NK-92 (cell line): ENCODE data around the gene CERS5.
"Not testable (repeated sequence)": the region's sequence is repeated elsewhere in the genome, so short reads cannot be mapped to it uniquely, and the experiment has no call there.

Experiments used
- DNase-seq: peaks from one replicate; lab custom pipeline; 2025; ENCODE audit not compliant: unreplicated experiment; lab: John Stamatoyannopoulos, UW

The CERS5 gene

GRCh38 chr12:50103767-50104321 is 63.3 kb downstream of the CERS5 start, which contains the start of gene GPD1:
GPD1 (plus strand) TSS chr12:50104008; CDS start chr12:50104051, 43 bp downstream.
- no peak for DNase-seq

DNA sequence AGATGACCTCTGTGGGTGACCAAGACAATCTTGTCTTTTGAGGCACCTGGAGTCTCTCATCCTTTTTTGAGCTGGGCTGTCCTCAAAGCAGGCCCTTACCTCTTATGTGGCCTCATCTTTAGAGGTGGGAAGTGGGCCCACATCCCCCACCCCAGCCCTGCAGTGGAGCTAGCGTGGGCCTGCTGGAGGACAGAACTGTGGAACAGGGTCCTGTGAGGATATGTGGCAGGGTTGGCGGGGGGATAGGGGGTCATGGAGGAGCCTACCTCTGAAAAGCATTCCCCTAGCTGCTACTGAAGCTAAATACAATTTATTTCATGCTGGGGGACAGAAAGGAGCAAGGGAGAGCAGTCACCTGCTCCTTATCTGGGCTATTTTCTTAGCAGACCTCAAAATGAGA is 63.8 kb downstream of the CERS5 start:
- DNase-seq, result no peak

DNA sequence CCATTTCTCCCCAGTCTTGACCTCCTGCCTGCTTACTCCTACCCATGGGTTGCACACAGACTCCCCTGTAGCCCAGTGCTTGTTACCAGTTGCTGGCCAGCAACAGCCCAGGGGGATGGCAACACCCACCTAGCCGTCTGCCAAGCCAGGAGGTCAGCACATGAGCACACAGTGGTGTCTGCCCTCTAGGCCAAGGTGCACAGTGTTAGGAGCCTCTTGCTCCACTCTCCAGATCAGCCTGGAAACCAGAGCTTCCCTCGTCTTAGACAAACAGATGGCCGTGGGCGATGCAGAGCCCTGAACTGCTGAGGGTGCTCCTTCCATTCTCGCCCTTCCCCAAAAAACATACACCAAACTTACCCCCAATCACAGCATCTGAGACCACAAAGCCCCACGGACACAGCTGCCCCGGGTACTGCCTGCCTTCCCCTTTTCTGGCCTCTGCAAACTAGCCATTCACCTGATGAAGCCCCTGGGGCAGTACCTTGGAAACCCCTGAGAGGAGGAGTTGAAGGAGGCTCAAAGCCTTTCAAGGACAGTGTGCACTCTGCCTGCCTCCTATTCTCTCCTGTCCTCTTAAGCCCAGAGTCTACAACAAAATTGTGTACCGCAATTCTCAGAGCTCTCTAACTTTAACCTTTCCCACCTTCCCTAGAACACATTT is 64.4 kb downstream of the CERS5 start:
- DNase-seq, result no peak

DNA sequence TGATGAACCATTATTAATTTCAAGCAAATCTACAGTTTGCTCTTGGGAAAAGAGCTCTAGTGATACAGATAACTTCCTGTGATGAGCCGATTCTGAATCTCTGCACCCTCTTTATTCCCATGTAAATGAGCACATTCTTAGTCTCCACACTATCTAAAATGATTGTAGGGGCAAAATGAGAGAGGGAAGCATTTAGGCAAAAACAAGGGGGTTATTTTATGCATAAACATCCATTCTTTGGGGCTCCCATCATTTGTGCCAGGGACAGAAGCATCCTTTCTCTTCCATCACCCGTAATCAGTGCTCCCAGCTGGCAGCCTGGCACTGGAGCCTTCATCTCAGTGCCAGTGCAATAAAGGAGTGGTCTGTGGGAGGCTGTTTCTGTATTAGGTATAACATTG is 65.0 kb downstream of the CERS5 start:
- no peak for DNase-seq

DNA sequence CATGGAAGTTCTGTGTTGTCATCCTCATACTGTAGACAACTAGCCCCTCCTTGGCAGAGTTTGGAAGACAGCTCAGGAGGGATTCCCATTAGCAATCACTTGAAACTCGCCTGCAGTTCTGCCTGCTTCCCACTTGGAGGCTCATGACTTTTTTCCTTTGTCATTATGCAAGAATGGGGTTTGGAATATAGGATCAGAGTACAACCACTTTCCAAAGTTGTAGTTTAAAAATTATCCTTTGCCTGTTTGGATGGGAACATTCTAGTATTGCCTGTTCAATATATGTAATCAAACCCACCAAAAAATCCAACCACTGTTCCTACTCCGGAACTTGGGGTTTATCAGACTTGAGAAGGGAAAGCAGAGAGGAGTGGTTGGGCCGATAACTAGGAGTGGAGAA is 65.5 kb downstream of the CERS5 start:
- DNase-seq, result no peak

DNA sequence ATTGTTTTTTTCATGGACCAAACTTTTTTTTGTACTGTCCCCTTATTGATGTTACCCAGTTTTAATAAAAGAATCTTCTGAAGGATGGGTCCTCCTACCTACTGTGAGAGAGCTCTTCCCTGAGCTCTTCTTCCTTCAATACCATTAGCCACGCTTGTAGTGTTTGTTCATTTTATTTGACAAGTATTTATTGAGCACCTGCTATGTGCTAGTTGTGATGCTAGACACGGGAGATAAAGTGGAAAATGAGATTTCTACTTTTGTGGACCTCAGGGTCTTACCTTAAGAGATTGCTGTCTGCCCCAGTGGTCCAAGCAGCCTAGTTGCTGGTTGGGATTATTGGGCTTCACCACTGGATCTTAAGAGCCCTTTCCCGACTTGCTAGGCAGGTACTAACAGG is 66.6 kb downstream of the CERS5 start:
- no peak for DNase-seq

DNA sequence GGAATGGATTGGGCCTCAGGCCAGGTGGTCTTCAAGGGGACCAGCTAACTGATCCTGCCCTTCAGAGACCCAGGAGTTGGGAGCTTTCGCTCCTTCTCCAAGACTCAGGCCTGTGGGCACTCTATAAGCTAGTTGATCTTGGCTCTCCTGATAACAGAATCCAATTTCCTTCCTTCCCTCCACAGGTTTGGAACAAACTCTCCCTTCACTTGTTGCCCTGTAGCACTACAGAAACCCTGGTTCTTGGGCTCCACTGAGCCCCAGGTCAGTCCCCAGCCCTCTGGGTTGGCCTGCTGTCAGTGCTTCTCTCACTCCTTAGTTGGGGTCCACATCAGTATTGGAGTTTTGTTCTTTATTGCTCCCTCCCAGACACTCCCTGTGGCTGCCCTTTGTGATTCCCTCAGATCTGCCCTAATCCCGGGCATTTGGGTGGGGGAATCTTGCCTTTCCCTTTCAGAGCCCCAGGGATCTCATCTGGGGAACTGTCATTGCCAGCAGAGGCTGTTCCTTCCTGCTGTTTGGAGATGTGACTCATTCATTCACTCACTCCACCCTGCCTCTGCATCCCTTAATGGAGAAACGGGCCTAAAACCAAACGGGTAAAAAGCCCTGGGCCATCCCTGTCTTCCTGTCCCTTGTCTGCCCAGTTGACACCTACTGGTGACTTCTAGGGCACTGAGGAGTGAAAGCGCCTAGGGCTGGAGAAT is 67.7 kb downstream of the CERS5 start:
- DNase-seq, result no peak

DNA sequence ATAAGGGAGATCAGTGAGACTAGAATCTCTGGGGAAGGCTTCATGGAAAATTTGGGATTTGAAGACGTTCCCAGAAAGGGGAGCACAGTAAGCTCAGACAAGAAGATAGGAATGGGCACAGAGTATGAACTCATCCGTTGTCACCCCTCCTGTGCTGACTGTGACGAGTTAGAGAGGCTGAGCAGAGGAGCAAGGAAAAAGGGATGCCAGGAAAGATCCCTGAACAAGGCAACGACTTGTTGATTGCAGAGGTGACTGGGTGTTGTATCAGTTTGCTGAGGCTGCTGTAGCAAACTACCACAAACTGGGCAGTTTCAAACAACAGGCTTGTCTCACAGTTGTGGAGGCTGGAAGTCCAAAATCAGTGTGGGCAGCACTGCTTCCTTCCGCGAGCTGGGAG is 69.2 kb downstream of the CERS5 start:
- DNase-seq, result no peak

GRCh38 chr12:50090391-50090790 is 76.8 kb downstream of the CERS5 start:
- no peak for DNase-seq

GRCh38 chr12:50089730-50090129 is 77.4 kb downstream of the CERS5 start:
- no peak for DNase-seq

DNA sequence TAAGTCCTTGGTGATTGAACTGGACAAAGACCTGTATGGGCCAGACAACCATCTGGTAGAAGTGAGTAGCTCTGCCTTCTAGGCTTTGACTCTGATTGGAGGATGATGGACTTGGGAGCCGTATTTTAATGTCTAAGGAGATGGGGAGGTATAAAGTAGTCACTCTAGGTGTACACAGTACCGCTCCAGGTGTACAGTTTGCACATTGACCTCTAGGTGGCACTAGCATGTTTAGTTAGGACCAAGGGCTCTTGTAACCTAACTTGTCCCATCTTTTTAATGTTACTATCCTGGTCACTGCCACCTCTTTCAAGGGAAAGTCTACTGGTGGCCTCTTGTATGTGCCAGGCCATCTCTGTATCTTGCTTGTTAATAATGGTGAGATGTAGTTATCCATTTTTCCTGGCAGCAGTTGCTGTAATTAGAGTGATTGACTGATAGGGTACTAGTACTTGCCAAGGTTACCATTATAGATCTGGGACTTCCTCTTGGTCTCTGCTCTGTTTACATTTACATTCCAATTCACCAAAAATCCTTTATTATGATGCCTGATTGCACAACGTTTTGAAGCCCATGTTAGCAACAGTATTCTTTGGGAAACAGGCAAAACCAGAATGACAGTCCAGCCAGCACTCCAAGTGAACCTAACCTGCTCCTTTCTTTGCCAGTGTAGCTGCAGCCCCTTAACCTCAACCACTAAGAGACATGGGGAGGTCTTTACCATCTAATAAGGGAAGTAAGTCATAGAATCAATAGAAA is 78.4 kb downstream of the CERS5 start:
- no peak for DNase-seq

DNA sequence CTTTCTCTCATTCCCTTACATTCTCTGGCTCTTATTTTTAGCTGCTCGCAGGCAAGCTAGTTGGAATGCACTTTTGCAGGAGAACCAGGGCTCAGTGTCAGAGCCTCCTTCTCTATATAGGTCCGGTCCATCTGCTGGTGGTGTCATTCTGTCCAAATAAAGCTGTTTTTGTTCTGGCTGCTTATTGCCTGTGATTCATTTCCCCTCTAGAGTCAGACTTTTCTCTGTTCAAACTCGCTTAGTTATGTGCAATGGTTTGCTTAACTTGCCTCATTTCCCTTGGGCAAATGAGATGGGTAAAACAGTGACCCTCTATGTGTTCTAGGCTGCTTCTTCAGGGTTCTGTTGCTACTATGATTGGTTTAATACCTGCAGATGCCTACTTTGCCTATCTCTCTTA is 79.2 kb downstream of the CERS5 start:
- DNase-seq, result no peak

DNA sequence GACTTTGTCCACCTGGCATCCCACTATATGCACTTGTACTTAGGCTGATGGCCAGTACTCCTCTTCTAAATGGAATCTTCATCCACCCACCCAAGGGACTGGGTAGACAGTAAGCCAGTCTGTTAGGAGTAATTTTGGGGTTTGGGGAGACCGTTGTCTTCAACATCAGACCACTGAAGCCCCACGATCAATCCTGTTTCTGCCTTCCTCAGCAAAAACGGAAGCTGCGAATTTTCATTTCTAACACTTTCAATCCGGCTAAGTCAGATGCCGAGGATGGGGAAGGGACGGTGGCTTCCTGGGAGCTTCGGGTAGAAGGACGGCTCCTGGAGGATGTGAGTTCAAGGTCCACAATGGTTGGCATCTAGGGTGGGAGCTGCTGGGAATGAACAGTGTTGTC is 80.0 kb downstream of the CERS5 start:
- no peak for DNase-seq

DNA sequence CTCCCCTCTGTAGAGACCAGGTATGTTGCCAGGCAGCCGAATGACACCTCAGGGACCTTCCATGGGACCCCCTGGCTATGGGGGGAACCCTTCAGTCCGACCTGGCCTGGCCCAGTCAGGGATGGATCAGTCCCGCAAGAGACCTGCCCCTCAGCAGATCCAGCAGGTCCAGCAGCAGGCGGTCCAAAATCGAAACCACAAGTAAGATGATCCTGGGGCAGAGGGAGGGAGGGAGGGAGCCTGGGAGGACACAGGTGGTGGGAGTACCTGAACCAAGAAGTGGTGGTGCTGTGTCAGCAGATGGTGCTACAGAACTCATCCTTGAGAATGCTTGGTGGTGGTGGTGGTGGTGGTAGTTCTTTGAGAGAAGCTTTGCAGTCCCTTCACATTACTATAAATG is 81.0 kb downstream of the CERS5 start:
- no peak for DNase-seq

DNA sequence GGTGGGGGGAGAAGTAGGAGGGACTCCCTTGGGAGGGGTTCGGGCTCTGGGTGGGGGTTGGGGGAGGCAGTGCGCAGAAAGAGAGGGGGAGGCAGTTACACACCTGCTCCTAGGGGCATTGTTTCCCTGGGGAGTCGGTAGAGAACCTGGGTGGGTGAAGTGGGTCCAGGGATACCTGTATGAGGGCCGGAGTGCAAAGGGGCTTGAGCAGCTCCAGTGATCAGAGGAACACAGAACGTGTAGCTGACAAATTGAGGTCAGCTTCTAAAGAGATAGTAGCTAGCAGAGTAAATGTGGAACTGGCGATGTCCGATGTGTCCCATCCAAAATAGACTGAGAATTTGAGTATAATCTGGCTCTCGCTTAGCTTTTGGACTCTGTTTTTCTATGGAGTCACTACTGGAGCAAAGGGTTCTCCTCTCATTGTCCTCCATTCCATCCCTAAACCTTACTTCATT is 81.5 kb downstream of the CERS5 start:
- no peak for DNase-seq

- no peak for DNase-seq
Observed at GRCh38 chr12:50084775-50085614, 82.2 kb downstream of the CERS5 start, which contains the start of gene SMARCD1. SMARCD1 (plus strand) TSS chr12:50085342; CDS start chr12:50085370, 28 bp downstream.

DNA sequence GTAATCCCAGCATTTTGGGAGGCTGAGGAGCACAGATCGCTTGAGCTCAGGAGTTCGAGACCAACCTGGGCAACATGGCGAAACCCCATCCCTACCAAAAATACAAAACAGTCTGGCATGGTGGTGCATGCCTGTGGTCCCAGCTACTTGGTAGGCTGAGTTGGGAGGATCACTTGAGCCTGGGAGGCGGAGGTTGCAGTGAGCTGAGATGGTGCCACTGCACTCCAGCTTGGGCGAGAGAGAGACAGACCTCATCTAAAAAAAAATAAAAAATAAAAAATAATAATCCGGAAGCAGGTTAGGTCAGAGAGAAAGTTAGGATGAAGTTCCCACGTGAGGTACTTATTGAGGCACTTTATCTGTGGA is 82.8 kb downstream of the CERS5 start:
- DNase-seq, result not testable (repeated sequence)

GRCh38 chr12:50083301-50083700 is 83.9 kb downstream of the CERS5 start:
- no peak for DNase-seq

DNA sequence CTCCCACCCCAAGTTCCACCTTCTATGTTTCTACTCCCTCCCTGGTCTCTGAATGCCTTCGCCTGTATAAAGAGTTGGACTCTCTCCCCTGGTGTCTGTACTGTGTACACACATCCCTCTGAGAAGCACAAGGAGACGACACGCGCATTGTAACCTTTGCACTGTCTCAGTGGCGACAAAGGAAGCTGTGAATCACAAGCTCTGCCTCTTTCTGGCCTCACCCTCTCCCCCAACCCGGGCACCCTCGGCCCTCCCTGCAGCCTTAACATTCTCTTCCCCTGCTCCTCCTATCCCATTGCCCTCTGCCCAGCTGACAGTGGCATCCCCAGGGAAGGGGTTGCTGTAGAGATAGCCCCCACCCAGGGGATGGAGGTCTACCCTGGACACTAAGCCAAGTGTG is 84.5 kb downstream of the CERS5 start:
- no peak for DNase-seq

- DNase-seq, result no peak
Observed at GRCh38 chr12:50081096-50081808, 85.9 kb downstream of the CERS5 start.
